ENCODE data around the gene STAT5B.

The STAT5B gene

GRCh38 chr17:42284566-42284965, 8.4 kb upstream of the STAT5B start:
- no peak for DNase-seq (ENCODE audit: low spot score)

GRCh38 chr17:42284024-42284369, 7.8 kb upstream of the STAT5B start:
- no peak for DNase-seq (ENCODE audit: low spot score)

GRCh38 chr17:42283241-42284023, 7.2 kb upstream of the STAT5B start:
- DNase-seq (ENCODE audit: low spot score) = no peak

- DNase-seq (ENCODE audit: low spot score) = no peak
Observed at GRCh38 chr17:42282478-42283080, 6.4 kb upstream of the STAT5B start.

GRCh38 chr17:42281571-42282096, 5.4 kb upstream of the STAT5B start:
- DNase-seq (ENCODE audit: low spot score) = no peak

- no peak for DNase-seq (ENCODE audit: low spot score)
Observed at GRCh38 chr17:42279776-42280630, 3.8 kb upstream of the STAT5B start.

GRCh38 chr17:42277342-42277712, 1.1 kb upstream of the STAT5B start:
- DNase-seq (ENCODE audit: low spot score) = no peak

- DNase-seq (ENCODE audit: low spot score) = no peak
Observed at GRCh38 chr17:42276609-42277341, 584 bp upstream of the STAT5B start.

- DNase-seq (ENCODE audit: low spot score) = no peak
Observed at GRCh38 chr17:42275527-42276358, 448 bp downstream of the STAT5B start.

GRCh38 chr17:42274812-42275526, 1.2 kb downstream of the STAT5B start:
- no peak for DNase-seq (ENCODE audit: low spot score)

GRCh38 chr17:42274253-42274542, 2.0 kb downstream of the STAT5B start:
- no peak for DNase-seq (ENCODE audit: low spot score)

GRCh38 chr17:42273474-42274252, 2.5 kb downstream of the STAT5B start:
- no peak for DNase-seq (ENCODE audit: low spot score)

- no peak for DNase-seq (ENCODE audit: low spot score)
Observed at GRCh38 chr17:42272162-42272907, 3.9 kb downstream of the STAT5B start.

GRCh38 chr17:42271779-42272035, 4.5 kb downstream of the STAT5B start:
- no peak for DNase-seq (ENCODE audit: low spot score)

- DNase-seq (ENCODE audit: low spot score) = no peak
Observed at GRCh38 chr17:42271006-42271778, 5.0 kb downstream of the STAT5B start.

- DNase-seq (ENCODE audit: low spot score) = no peak
Observed at GRCh38 chr17:42270596-42270995, 5.6 kb downstream of the STAT5B start.

- DNase-seq (ENCODE audit: low spot score) = no peak
Observed at GRCh38 chr17:42270170-42270535, 6.0 kb downstream of the STAT5B start.

- DNase-seq (ENCODE audit: low spot score) = no peak
Observed at GRCh38 chr17:42268236-42268635, 8.0 kb downstream of the STAT5B start.
